ENCODE measurements around the gene P4HA1.
A peak's percentile ranks its signal among the peaks of the same experiment; 100 is the strongest.

Gene P4HA1

GRCh38 chr10:73093922-73094850 lies 2.5 kb downstream of the P4HA1 start:
- DNase-seq, result no peak

- DNase-seq, result no peak
These were observed 3.8 kb downstream of the P4HA1 start for GRCh38 chr10:73092830-73093229.

GRCh38 chr10:73088304-73088703 lies 8.4 kb downstream of the P4HA1 start:
- DNase-seq, result no peak

GRCh38 chr10:73086816-73087215 lies 9.8 kb downstream of the P4HA1 start:
- no peak for DNase-seq

- no peak for DNase-seq
These were observed 12.5 kb downstream of the P4HA1 start for GRCh38 chr10:73084209-73084608.

GRCh38 chr10:73083221-73083620 lies 13.4 kb downstream of the P4HA1 start:
- DNase-seq, result no peak

- DNase-seq, result no peak
These were observed 16.7 kb downstream of the P4HA1 start for GRCh38 chr10:73079779-73080541.

GRCh38 chr10:73076360-73077183 lies 20.1 kb downstream of the P4HA1 start:
- peak; percentile 36 to 79 for DNase-seq

GRCh38 chr10:73075829-73076228 lies 20.8 kb downstream of the P4HA1 start:
- no peak for DNase-seq

GRCh38 chr10:73073627-73074026 lies 23.0 kb downstream of the P4HA1 start:
- DNase-seq, result no peak

GRCh38 chr10:73065441-73065840 lies 31.2 kb downstream of the P4HA1 start:
- no peak for DNase-seq

- DNase-seq, result no peak
These were observed 34.9 kb downstream of the P4HA1 start for GRCh38 chr10:73061743-73062142.

GRCh38 chr10:73060738-73061635 lies 35.7 kb downstream of the P4HA1 start:
- DNase-seq, result peak in 1 of 2 experiments; percentile 23

GRCh38 chr10:73060173-73060572 lies 36.5 kb downstream of the P4HA1 start:
- DNase-seq, result no peak

- DNase-seq, result no peak
These were observed 38.5 kb downstream of the P4HA1 start for GRCh38 chr10:73058057-73058591.

GRCh38 chr10:73054286-73054685 lies 42.4 kb downstream of the P4HA1 start:
- no peak for DNase-seq

- no peak for DNase-seq
These were observed 43.4 kb downstream of the P4HA1 start for GRCh38 chr10:73053275-73053674.

GRCh38 chr10:73044378-73045285 lies 52.0 kb downstream of the P4HA1 start:
- DNase-seq, result no peak

- no peak for DNase-seq
These were observed 52.8 kb downstream of the P4HA1 start for GRCh38 chr10:73043766-73044377.

GRCh38 chr10:73043319-73043718 lies 53.3 kb downstream of the P4HA1 start:
- DNase-seq, result no peak

Data from cerebellar nuclear complex (tissue), 1 donor.